Measurements from ENCODE around the gene MZT2B.
"Not testable (repeated sequence)": the region's sequence is repeated elsewhere in the genome, so short reads cannot be mapped to it uniquely, and the experiment has no call there.

DNA sequence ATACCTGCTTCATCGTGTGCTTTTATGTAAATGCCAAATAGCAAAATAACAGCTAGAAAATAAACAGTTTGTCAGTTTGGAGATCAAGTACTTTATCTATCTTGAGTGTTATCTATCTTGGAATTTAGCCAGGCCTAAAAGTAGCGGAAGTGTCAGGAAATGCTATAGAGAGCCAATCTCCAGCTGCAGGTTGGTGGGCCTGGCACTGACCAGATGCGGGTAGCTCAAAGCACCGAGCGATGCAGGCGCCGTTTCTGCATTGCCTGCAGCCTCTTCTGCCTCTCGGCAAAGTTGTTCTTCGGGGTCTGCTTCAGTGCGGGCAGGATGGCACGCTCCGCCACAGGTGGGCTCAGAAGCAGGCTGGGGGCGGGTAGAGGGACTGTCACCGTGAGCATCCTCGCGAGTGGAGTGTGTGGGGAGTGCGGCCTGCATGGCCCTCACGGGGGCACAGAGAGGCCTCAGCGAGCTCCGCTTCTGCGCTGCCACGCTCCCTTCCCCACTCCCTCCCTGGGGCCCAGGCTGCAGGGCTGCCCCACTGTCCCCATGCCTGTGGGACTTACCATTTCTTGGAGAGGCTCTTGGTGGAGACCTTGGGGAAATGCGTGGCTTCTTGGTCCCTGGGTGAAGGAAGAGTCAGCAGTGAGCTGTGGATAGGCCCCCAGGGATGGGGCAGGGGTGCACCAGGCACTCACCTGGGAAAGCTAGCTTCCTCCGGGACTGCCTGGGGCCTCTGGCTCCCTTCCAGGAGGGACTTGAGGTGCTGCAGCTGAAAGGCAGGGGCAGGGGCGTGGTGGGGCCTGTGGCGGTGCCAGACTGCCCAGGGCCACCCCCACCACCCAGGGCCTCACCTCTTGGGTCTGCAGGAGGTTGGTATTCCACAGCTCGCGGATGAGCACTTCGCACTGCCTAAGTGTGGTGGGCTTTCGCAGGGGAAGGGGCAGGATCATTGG is 42.5 kb upstream of the MZT2B start:
- TF ChIP-seq, protein P1, sequence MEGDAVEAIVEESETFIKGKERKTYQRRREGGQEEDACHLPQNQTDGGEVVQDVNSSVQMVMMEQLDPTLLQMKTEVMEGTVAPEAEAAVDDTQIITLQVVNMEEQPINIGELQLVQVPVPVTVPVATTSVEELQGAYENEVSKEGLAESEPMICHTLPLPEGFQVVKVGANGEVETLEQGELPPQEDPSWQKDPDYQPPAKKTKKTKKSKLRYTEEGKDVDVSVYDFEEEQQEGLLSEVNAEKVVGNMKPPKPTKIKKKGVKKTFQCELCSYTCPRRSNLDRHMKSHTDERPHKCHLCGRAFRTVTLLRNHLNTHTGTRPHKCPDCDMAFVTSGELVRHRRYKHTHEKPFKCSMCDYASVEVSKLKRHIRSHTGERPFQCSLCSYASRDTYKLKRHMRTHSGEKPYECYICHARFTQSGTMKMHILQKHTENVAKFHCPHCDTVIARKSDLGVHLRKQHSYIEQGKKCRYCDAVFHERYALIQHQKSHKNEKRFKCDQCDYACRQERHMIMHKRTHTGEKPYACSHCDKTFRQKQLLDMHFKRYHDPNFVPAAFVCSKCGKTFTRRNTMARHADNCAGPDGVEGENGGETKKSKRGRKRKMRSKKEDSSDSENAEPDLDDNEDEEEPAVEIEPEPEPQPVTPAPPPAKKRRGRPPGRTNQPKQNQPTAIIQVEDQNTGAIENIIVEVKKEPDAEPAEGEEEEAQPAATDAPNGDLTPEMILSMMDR (conservative IDR thresholded peaks at IDR 0.05; ENCODE audit: low read depth, low read length), result not testable (repeated sequence)
- not testable (repeated sequence) for TF ChIP-seq MXI1 (IDR thresholded peaks at IDR 0.05; ENCODE audit: borderline replicate concordance, low read depth, low read length); POLR2A (IDR thresholded peaks at IDR 0.05; ENCODE audit: low read depth, low read length)

Measured in IMR-90 (cell line).